ENCODE data around the gene SNAPC1. TPM values are rescaled to one million over a fixed set of nuclear protein-coding genes. Genes with fewer than 3 reads are reported as not detected.
"Not testable (repeated sequence)": the region's sequence is repeated elsewhere in the genome, so short reads cannot be mapped to it uniquely, and the experiment has no call there.

SNAPC1 gene
- total RNA-seq, 1 donor from 2014 or later, result 11.0 TPM

GRCh38 chr14:61753631-61754030, 8.6 kb upstream of the SNAPC1 start:
- H3K36me3 Mint-ChIP-seq (ENCODE audit: low read depth), result peaks cover 36% of the 10 kb centered on the region
- peaks cover 5% of the 10 kb centered on the region for H3K27me3 Mint-ChIP-seq (ENCODE audit: insufficient read depth)
- no peak overlapping the region for H3K27ac Mint-ChIP-seq
- DNase-seq (ENCODE audit: low spot score), result no peak
- H3K9me3 Mint-ChIP-seq, result no peaks in the 10 kb centered on the region
- intact Hi-C loops (cut with micrococcal nuclease), result loop anchor here (5.0 kb wide), 1 partner anchor 361 kb away; no protein-coding TSS in a partner anchor
- H3K4me1 Mint-ChIP-seq (ENCODE audit: low read depth), result peaks cover 39% of the 10 kb centered on the region
- H3K4me3 Mint-ChIP-seq, result no peak overlapping the region

- intact Hi-C loops (cut with micrococcal nuclease), result loop anchor here (5.0 kb wide), 1 partner anchor 363 kb away; no protein-coding TSS in a partner anchor
- no peak overlapping the region for H3K4me3 Mint-ChIP-seq
- H3K4me1 Mint-ChIP-seq (ENCODE audit: low read depth), result peaks cover 31% of the 10 kb centered on the region
- H3K27ac Mint-ChIP-seq, result no peak overlapping the region
- H3K27me3 Mint-ChIP-seq (ENCODE audit: insufficient read depth), result peaks cover 5% of the 10 kb centered on the region
- H3K9me3 Mint-ChIP-seq, result no peaks in the 10 kb centered on the region
- peaks cover 28% of the 10 kb centered on the region for H3K36me3 Mint-ChIP-seq (ENCODE audit: low read depth)
- DNase-seq (ENCODE audit: low spot score), result no peak
These were observed 7.4 kb upstream of the SNAPC1 start for GRCh38 chr14:61754627-61755381.

- intact Hi-C loops (cut with micrococcal nuclease); H3K4me3 Mint-ChIP-seq; H3K9me3 Mint-ChIP-seq; H3K27me3 Mint-ChIP-seq (ENCODE audit: insufficient read depth); DNase-seq (ENCODE audit: low spot score); H3K27ac Mint-ChIP-seq: not testable (repeated sequence)
- Mint-ChIP-seq H3K4me1 (ENCODE audit: low read depth) (peaks cover 27% of the 10 kb centered on the region), H3K36me3 (ENCODE audit: low read depth) (peaks cover 25% of the 10 kb centered on the region)
These were observed 6.9 kb upstream of the SNAPC1 start for GRCh38 chr14:61755382-61755742.

- no peak for DNase-seq (ENCODE audit: low spot score)
- H3K27ac Mint-ChIP-seq, result no peak overlapping the region
- peaks cover 28% of the 10 kb centered on the region for H3K4me1 Mint-ChIP-seq (ENCODE audit: low read depth)
- intact Hi-C loops (cut with micrococcal nuclease), result no loop called here
- no peak overlapping the region for H3K4me3 Mint-ChIP-seq
- peaks cover 5% of the 10 kb centered on the region for H3K27me3 Mint-ChIP-seq (ENCODE audit: insufficient read depth)
- no peaks in the 10 kb centered on the region for H3K9me3 Mint-ChIP-seq
- H3K36me3 Mint-ChIP-seq (ENCODE audit: low read depth), result peaks cover 21% of the 10 kb centered on the region
These were observed 6.1 kb upstream of the SNAPC1 start for GRCh38 chr14:61756135-61756534.

GRCh38 chr14:61759878-61760277, 2.3 kb upstream of the SNAPC1 start:
- Mint-ChIP-seq H3K27ac (no peak overlapping the region), H3K36me3 (ENCODE audit: low read depth) (peaks cover 7% of the 10 kb centered on the region), H3K4me3 (no peak overlapping the region), H3K9me3 (no peaks in the 10 kb centered on the region), H3K27me3 (ENCODE audit: insufficient read depth) (peaks cover 5% of the 10 kb centered on the region), H3K4me1 (ENCODE audit: low read depth) (peaks cover 41% of the 10 kb centered on the region)
- no peak for DNase-seq (ENCODE audit: low spot score)
- intact Hi-C loops (cut with micrococcal nuclease), result loop anchor here (5.0 to 10.0 kb wide), 3 partner anchors 365 to 1668 kb away; partner anchors contain the start of gene PCNX4

- Mint-ChIP-seq H3K9me3 (no peaks in the 10 kb centered on the region), H3K27me3 (ENCODE audit: insufficient read depth) (peaks cover 4% of the 10 kb centered on the region), H3K36me3 (ENCODE audit: low read depth) (peaks cover 6% of the 10 kb centered on the region), H3K4me3 (peak overlapping the region; percentile 91), H3K27ac (peak overlapping the region; percentile 90), H3K4me1 (ENCODE audit: low read depth) (peaks cover 57% of the 10 kb centered on the region)
- intact Hi-C loops (cut with micrococcal nuclease), result loop anchor here (5.0 to 10.0 kb wide), 3 partner anchors 363 to 1669 kb away; partner anchors contain the start of gene PCNX4
- no peak for DNase-seq (ENCODE audit: low spot score)
These were observed 663 bp upstream of the SNAPC1 start for GRCh38 chr14:61761557-61761956.

GRCh38 chr14:61764342-61765122, 2.3 kb downstream of the SNAPC1 start:
- Mint-ChIP-seq H3K36me3 (ENCODE audit: low read depth) (peaks cover 14% of the 10 kb centered on the region), H3K4me3 (peak overlapping the region; percentile 91), H3K9me3 (no peaks in the 10 kb centered on the region), H3K27me3 (ENCODE audit: insufficient read depth) (no peaks in the 10 kb centered on the region), H3K4me1 (ENCODE audit: low read depth) (peaks cover 59% of the 10 kb centered on the region), H3K27ac (no peak overlapping the region)
- DNase-seq (ENCODE audit: low spot score), result no peak
- intact Hi-C loops (cut with micrococcal nuclease), result loop anchor here (5.0 to 10.0 kb wide), 3 partner anchors 360 to 1672 kb away; partner anchors contain the start of gene PCNX4

GRCh38 chr14:61765225-61765943, 3.2 kb downstream of the SNAPC1 start:
- Mint-ChIP-seq H3K9me3 (no peaks in the 10 kb centered on the region), H3K4me1 (ENCODE audit: low read depth) (peaks cover 59% of the 10 kb centered on the region), H3K27ac (no peak overlapping the region), H3K27me3 (ENCODE audit: insufficient read depth) (no peaks in the 10 kb centered on the region), H3K36me3 (ENCODE audit: low read depth) (peaks cover 20% of the 10 kb centered on the region), H3K4me3 (no peak overlapping the region)
- no peak for DNase-seq (ENCODE audit: low spot score)
- intact Hi-C loops (cut with micrococcal nuclease), result loop anchor here (10.0 kb wide), 1 partner anchor 359 kb away; no protein-coding TSS in a partner anchor

GRCh38 chr14:61766151-61766550, 3.9 kb downstream of the SNAPC1 start:
- H3K4me1 Mint-ChIP-seq (ENCODE audit: low read depth), result peaks cover 53% of the 10 kb centered on the region
- H3K4me3 Mint-ChIP-seq, result no peak overlapping the region
- no peak for DNase-seq (ENCODE audit: low spot score)
- H3K27ac Mint-ChIP-seq, result no peak overlapping the region
- H3K36me3 Mint-ChIP-seq (ENCODE audit: low read depth), result peaks cover 20% of the 10 kb centered on the region
- intact Hi-C loops (cut with micrococcal nuclease), result loop anchor here (10.0 kb wide), 1 partner anchor 359 kb away; no protein-coding TSS in a partner anchor
- H3K9me3 Mint-ChIP-seq, result no peaks in the 10 kb centered on the region
- H3K27me3 Mint-ChIP-seq (ENCODE audit: insufficient read depth), result no peaks in the 10 kb centered on the region

- intact Hi-C loops (cut with micrococcal nuclease), result loop anchor here (10.0 kb wide), 1 partner anchor 357 kb away; no protein-coding TSS in a partner anchor
- peaks cover 31% of the 10 kb centered on the region for H3K36me3 Mint-ChIP-seq (ENCODE audit: low read depth)
- no peaks in the 10 kb centered on the region for H3K9me3 Mint-ChIP-seq
- H3K4me1 Mint-ChIP-seq (ENCODE audit: low read depth), result peaks cover 34% of the 10 kb centered on the region
- H3K4me3 Mint-ChIP-seq, result no peak overlapping the region
- DNase-seq (ENCODE audit: low spot score), result no peak
- H3K27me3 Mint-ChIP-seq (ENCODE audit: insufficient read depth), result no peaks in the 10 kb centered on the region
- H3K27ac Mint-ChIP-seq, result no peak overlapping the region
These were observed 6.0 kb downstream of the SNAPC1 start for GRCh38 chr14:61768240-61768639.

GRCh38 chr14:61769893-61770292, 7.7 kb downstream of the SNAPC1 start:
- H3K36me3 Mint-ChIP-seq (ENCODE audit: low read depth), result peaks cover 33% of the 10 kb centered on the region

GRCh38 chr14:61774861-61775260, 12.6 kb downstream of the SNAPC1 start:
- no peak overlapping the region for H3K4me3 Mint-ChIP-seq
- no peaks in the 10 kb centered on the region for H3K27me3 Mint-ChIP-seq (ENCODE audit: insufficient read depth)
- intact Hi-C loops (cut with micrococcal nuclease), result no loop called here
- no peak overlapping the region for H3K27ac Mint-ChIP-seq
- DNase-seq (ENCODE audit: low spot score), result no peak
- H3K4me1 Mint-ChIP-seq (ENCODE audit: low read depth), result peaks cover 22% of the 10 kb centered on the region
- H3K36me3 Mint-ChIP-seq (ENCODE audit: low read depth), result peaks cover 51% of the 10 kb centered on the region
- H3K9me3 Mint-ChIP-seq, result no peaks in the 10 kb centered on the region

More at GRCh38 chr14:61769893-61770292, 7.7 kb downstream of the SNAPC1 start:
- H3K4me1 Mint-ChIP-seq (ENCODE audit: low read depth), result peaks cover 19% of the 10 kb centered on the region
- no peaks in the 10 kb centered on the region for H3K9me3 Mint-ChIP-seq
- no peak overlapping the region for H3K27ac Mint-ChIP-seq
- H3K27me3 Mint-ChIP-seq (ENCODE audit: insufficient read depth), result no peaks in the 10 kb centered on the region
- intact Hi-C loops (cut with micrococcal nuclease), result loop anchor here (10.0 kb wide), 1 partner anchor 355 kb away; no protein-coding TSS in a partner anchor
- DNase-seq (ENCODE audit: low spot score), result no peak
- H3K4me3 Mint-ChIP-seq, result no peak overlapping the region

All from activated T-helper 1 cell treated with anti-CD3 and anti-CD28 coated beads, Interleukin-12 subunit alpha, Interleukin-12 subunit beta, Interleukin-2, Interleukin-4 antibody, amounts not matched to agents 30 ng/mL and 10 ng/mL and 1 ng/mL, durations not matched to agents 14 hours and 24 hours and 36 hours (primary cell).